Renal cortex interstitium (tissue), 11 donors: Measurements from ENCODE around the gene PDE6A. TPM values are rescaled to one million over a fixed set of nuclear protein-coding genes. Genes with fewer than 3 reads are reported as not detected.
"Not testable (repeated sequence)": the region's sequence is repeated elsewhere in the genome, so short reads cannot be mapped to it uniquely, and the experiment has no call there.

ENCODE experiments used
- DNase-seq, 11 donors: peaks; one replicate each; pipeline ENCODE4 v3.0.0-alpha.2; 2013; ENCODE audit warnings: low read depth in 9 of 11, low spot score in 4 of 11; ENCODE audit errors: extremely low read depth in 1 of 11
- polyA plus RNA-seq, 3 donors: library from polyadenylated mRNA; unstranded; fragments of 120-200 nt; gene quantifications; one replicate each; pipeline ENCODE4 v1.2.1, GENCODE V29; 2013; ENCODE audit not compliant: insufficient read length in 3 of 3

PDE6A gene
- polyA plus RNA-seq, 3 donors: 0.12 to 0.16 (median 0.14) TPM

GRCh38 chr5:149904293-149904886 lies 40.2 kb downstream of the PDE6A start:
- no peak for DNase-seq

DNA sequence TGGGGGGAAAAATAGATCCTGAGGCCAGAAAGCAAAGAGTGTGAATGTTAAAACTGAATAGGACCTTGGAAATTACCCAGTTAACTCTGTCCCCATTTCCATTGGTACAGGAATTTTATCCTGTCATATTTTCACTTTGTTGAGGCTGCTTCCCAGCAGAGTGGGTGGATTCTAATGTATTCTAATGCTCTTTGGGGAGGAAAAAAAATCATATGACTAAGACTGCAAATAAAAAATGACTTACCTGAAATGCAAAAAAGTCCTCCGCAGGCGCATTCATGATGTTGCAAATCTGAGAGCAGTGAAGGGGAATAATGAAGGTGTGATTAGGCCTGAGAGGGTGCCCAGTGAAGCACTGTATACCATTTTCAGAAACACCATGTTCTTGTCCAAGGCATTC lies 41.2 kb downstream of the PDE6A start:
- no peak for DNase-seq

GRCh38 chr5:149902177-149902576 lies 42.4 kb downstream of the PDE6A start:
- no peak for DNase-seq

DNA sequence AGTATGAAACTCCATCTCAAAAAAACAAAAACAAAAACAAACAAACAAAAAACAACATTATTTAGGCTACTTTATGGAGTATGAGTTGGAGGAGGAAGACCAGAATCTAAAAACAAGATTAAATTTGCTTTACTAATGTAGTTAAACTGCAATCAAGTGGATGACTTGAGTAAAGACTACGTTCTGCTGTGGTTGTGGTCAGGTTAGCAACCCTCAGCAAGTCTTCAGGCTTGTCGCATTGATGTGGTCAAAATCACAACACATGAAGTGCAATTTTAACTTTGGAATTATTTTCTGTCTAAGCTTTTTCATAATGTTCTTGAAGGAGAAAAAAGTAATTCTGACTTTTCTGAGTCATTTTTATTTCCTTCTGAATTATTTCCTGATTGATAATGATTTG lies 43.1 kb downstream of the PDE6A start:
- no peak for DNase-seq

- DNase-seq: no peak
These were observed 44.2 kb downstream of the PDE6A start for GRCh38 chr5:149900390-149900789.

GRCh38 chr5:149898811-149899210 lies 45.8 kb downstream of the PDE6A start:
- no peak for DNase-seq

DNA sequence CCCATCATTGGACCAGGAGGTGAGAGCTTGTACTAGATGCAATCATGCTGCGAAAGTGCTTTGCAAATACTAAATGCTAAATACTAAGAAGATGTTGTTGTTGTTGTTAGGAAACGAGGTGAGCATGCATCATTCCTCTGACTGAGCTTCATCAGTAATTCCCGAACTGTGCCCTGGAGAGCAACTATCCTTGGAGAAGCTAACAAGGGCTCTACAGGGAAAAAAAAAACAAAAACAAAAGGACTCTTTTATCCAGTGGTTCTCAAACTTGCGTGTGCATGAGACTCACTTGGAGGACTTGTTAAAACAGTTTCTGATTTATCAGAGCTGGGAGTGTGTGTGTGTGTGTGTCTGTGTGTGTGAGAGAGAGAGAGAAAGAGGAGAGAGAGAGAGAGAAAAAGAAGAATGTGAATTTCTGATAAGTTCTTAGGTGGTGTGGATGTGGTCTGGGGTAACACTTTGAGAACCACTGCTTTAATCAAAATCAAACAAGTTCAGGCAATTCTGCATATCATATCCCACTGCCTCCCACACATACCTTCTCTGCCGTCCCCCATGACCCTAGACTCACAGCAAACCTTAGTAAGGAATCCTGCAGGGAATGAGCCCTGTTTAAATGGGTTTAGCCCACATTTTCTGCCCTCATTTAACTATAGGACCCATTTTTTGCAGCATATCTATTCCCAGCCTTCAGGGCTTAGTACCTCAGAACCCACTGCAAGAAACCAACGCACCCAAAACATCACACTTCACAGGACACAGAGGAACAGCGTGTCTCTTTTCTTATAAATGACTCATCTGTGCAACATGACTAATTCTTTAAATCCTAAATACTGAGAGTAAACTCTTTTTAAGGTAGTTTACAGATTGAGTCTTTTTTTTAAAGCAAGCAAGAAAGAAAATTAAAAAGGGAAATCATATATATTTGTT lies 48.9 kb downstream of the PDE6A start:
- no peak for DNase-seq

GRCh38 chr5:149894237-149894636 lies 50.4 kb downstream of the PDE6A start:
- DNase-seq: no peak

DNA sequence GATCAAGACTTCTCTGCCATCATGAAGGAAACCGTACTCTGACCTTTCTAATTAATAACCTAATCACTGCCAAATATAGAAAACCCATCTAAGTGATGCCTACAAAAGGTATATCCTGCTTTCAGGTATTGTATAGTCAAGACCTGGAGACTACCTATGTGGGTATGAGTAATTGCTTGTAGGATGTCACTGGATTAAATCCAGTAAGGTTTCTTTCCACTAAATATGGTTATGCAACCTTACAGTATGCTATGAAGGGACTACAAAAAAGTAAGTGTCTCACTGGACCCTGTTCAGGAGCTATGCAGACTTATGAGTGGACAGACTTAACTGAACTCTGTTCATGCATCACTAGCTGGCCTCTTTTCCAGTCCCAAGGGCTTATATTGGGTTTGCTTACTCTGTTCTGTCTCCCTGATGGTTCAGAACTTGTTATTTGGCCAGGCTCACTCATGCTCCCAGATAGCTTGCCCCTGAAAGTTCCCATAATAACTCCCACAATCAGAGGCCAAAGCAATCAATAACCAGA lies 51.1 kb downstream of the PDE6A start:
- no peak for DNase-seq

DNA sequence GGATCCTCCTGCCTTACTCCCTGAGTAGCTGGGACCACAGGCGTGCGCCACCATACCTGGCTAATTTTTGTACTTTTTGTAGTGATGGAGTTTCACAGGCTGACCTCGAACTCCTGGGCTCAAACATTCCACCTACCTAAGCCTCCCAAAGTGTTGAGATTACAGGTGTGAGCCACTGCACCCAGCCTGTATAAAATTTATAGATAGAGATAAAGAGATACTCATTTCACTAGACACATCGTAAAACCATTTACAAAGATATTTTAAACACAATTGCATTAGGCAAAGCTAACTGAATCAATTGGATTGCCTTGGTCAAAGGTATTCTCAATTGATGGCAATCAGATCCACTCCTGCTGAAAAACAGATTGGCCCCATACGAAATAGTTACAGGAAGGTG lies 52.0 kb downstream of the PDE6A start:
- DNase-seq: no peak

GRCh38 chr5:149888280-149888679 lies 56.3 kb downstream of the PDE6A start:
- DNase-seq: no peak

DNA sequence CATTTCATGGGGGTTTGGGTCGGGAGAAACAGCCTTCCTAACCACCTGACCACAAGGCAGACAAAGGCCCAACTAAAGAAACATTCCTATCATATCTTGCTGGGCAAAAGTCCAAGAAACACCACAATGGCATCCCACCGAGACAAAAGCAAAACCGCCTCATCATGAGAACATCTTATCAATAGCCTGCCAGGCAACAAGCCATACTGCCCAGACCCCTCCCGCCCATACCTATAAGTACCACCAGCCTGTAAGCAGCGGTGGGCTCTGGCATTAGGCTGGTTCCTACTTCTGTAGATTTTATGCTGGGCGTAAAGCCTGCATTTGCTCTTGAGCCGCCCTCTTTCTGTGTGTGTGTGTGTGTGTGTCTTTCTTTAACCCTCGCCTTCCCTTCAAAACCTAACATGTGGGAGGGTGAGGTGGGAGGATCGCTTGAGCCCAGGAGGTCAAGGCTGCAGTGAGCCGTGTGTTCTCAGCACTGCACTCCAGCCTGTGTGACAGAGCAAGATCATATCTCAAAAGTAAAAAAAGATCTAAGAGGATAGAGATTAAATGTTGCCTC lies 56.9 kb downstream of the PDE6A start:
- peak in 8 of 11 donors; percentile 6 to 58 (median 36) for DNase-seq

DNA sequence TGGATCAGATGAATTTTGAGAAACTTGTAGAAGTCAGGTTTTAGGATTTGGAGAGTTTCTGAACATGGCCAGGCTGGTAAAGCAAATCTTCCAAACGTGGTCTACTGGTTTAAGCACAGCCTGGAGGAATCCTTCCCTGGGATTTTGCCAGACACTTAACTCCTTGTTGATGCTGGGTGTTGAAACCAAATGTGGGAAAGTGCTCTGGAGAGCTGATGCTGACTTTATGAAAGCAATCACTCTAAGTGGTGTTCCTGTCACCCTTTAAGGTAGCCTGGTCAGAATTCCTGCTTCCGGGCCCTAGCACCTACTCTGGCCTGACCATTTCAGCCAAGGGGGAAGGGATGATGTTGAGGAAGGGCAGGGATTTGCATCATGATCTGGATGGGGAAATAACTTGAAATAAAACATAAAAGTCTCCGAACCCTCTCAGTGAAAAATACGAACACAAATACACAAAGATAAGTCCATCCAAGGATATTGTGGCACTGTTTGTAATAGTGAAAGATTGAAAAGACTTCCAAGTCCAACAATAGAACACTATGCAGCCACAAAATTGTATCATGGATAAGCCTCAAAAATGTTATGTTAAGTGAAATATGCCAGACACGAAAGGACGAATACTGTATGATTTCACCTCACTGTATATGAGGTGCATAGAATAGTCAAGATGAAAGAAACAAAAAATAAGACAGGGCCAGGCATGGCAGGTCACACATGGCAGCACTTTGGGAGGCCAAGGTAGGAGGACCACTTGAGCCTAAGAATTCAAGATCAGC lies 57.7 kb downstream of the PDE6A start:
- no peak for DNase-seq

GRCh38 chr5:149886060-149886459 lies 58.5 kb downstream of the PDE6A start:
- no peak for DNase-seq

- DNase-seq: no peak
These were observed 59.1 kb downstream of the PDE6A start for GRCh38 chr5:149885513-149885912.

DNA sequence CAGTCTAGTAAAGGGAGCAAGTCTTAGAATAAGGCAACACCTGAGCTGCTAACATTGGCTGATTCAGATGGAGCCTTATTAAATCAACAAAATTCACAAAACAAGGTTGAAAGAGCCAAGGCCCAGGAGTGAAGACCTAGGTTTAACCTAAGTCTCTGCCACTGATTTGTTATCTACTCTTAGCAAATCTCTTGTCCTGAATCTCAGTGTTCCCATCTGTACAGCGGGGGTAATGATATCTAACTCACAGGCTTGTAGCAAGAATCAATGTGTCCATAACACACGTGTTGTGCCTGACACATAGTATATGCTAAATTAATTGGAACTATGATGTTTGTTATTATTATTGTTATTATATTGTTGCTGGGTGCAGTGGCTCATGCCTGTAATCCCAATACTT lies 61.0 kb downstream of the PDE6A start:
- no peak for DNase-seq

- DNase-seq: not testable (repeated sequence)
These were observed 62.0 kb downstream of the PDE6A start for GRCh38 chr5:149882633-149883032.

GRCh38 chr5:149881874-149882273 lies 62.7 kb downstream of the PDE6A start:
- no peak for DNase-seq

GRCh38 chr5:149881069-149881622 lies 63.4 kb downstream of the PDE6A start:
- DNase-seq: no peak
